IMR-90 (cell line): ENCODE measurements around the gene MAN1C1. TPM values are rescaled to one million over a fixed set of nuclear protein-coding genes. Genes with fewer than 3 reads are reported as not detected.

ENCODE experiments used
- ATAC-seq: fragments of 200-7000 bp; cut with Tn5 transposase; 2 replicates; pipeline ENCODE4 v1.9.1; 2020; ENCODE audit warnings: low read depth, mild to moderate bottlenecking, moderate library complexity
- BruUV-seq: library from RNA; stranded (reverse); fragments of 400-500 nt; replicated peaks from 2 replicates; lab custom pipeline; 2021; lab: Mats Ljungman, UMichigan
- CTCF ChIA-PET: fragments of 300-600 bp; formaldehyde crosslinking; extraction: SDS; loops from one replicate; lab custom pipeline; 2021; ENCODE audit warnings: antibody characterized with exemption; lab: Yijun Ruan, JAX
- POLR2A ChIA-PET: fragments of 300-600 bp; sonication (Branson Sonifier 250); formaldehyde crosslinking; loops from one replicate; lab custom pipeline; 2022; ENCODE audit warnings: antibody characterized with exemption; ENCODE audit not compliant: unreplicated experiment; lab: Charles Lee
- DNase-seq: peaks from one replicate; pipeline ENCODE4 v3.0.0; 2013
- H2AFZ ChIP-seq: replicated peaks from 2 replicates; pipeline ENCODE3; 2013; ENCODE audit warnings: low read length, mild to moderate bottlenecking; ENCODE audit not compliant: poor library complexity
- H2AK5ac ChIP-seq: 2 replicates; pipeline ENCODE4 v1.6.1; 2013; ENCODE audit warnings: low read depth, low read length, inconsistent platforms
- H2AK9ac ChIP-seq: replicated peaks from 2 replicates; pipeline ENCODE3; 2013; ENCODE audit warnings: mild to moderate bottlenecking, low read depth, low read length, moderate library complexity; ENCODE audit not compliant: poor library complexity
- H2BK120ac ChIP-seq: 2 replicates; pipeline ENCODE4 v1.6.1; 2013; ENCODE audit warnings: low read depth, low read length, inconsistent platforms
- H2BK15ac ChIP-seq: 3 replicates; pipeline ENCODE4 v1.6.1; 2013; ENCODE audit warnings: low read depth, low read length, inconsistent platforms
- H2BK20ac ChIP-seq: 2 replicates; pipeline ENCODE4 v1.6.1; 2013; ENCODE audit warnings: low read depth, mild to moderate bottlenecking, inconsistent platforms, low read length, moderate library complexity
- H2BK5ac ChIP-seq: 2 replicates; pipeline ENCODE4 v1.6.1; 2013; ENCODE audit warnings: mild to moderate bottlenecking, low read depth, low read length, inconsistent platforms; ENCODE audit not compliant: poor library complexity, severe bottlenecking
- H3K14ac ChIP-seq: replicated peaks from 2 replicates; pipeline ENCODE4 v1.6.1; 2013; ENCODE audit warnings: low read depth, low read length, inconsistent platforms
- H3K18ac ChIP-seq: 2 replicates; pipeline ENCODE4 v1.6.1; 2013; ENCODE audit warnings: low read depth, low read length, control low read depth
- H3K23ac ChIP-seq: 2 replicates; pipeline ENCODE4 v1.6.1; 2013; ENCODE audit warnings: low read depth, low read length, inconsistent platforms
- H3K27ac ChIP-seq: 2 replicates; pipeline ENCODE4 v1.5.1; 2013; ENCODE audit warnings: mild to moderate bottlenecking, control low read depth, low read length; ENCODE audit not compliant: insufficient read depth
- H3K27me3 ChIP-seq: 2 replicates; pipeline ENCODE4 v1.6.1; 2013; ENCODE audit warnings: low read length; ENCODE audit not compliant: control insufficient read depth, insufficient read depth
- H3K36me3 ChIP-seq: 2 replicates; pipeline ENCODE4 v1.6.1; 2013; ENCODE audit warnings: low read length, mixed read lengths; ENCODE audit not compliant: control insufficient read depth, insufficient read depth
- H3K4ac ChIP-seq: 2 replicates; pipeline ENCODE4 v1.6.1; 2013; ENCODE audit warnings: low read depth, low read length, inconsistent platforms
- H3K4me1 ChIP-seq: 2 replicates; pipeline ENCODE4 v1.6.1; 2013; ENCODE audit warnings: low read length, mixed read lengths; ENCODE audit not compliant: control insufficient read depth, insufficient read depth
- H3K4me2 ChIP-seq: 2 replicates; pipeline ENCODE4 v1.6.1; 2013; ENCODE audit warnings: low read depth, mild to moderate bottlenecking, control low read depth, low read length, moderate library complexity
- H3K4me3 ChIP-seq: 2 replicates; pipeline ENCODE4 v1.5.1; 2013; ENCODE audit warnings: low read depth, mild to moderate bottlenecking, control low read depth, low read length, moderate library complexity; ENCODE audit not compliant: insufficient read depth
- H3K56ac ChIP-seq: 2 replicates; pipeline ENCODE4 v1.6.1; 2013; ENCODE audit warnings: low read length, inconsistent platforms; ENCODE audit not compliant: insufficient read depth; ENCODE audit errors: extremely low read depth
- H3K79me1 ChIP-seq, 2 experiments: 2 replicates each; pipeline ENCODE4 v1.6.1; 2013; ENCODE audit warnings: low read length in 2 of 2, inconsistent platforms in 1 of 2, low read depth in 1 of 2
- H3K9ac ChIP-seq: 2 replicates; pipeline ENCODE4 v1.6.1; 2013; ENCODE audit warnings: low read depth, low read length, control low read depth
- H3K9me1 ChIP-seq: 2 replicates; pipeline ENCODE4 v1.6.1; 2013; ENCODE audit warnings: low read length, inconsistent platforms; ENCODE audit not compliant: insufficient read depth
- H3K9me3 ChIP-seq: 2 replicates; pipeline ENCODE4 v1.6.1; 2013; ENCODE audit warnings: low read length; ENCODE audit not compliant: control insufficient read depth, insufficient read depth
- H4K20me1 ChIP-seq: 2 replicates; pipeline ENCODE4 v1.6.1; 2013; ENCODE audit warnings: low read length, inconsistent platforms; ENCODE audit not compliant: insufficient read depth
- H4K5ac ChIP-seq: 2 replicates; pipeline ENCODE4 v1.6.1; 2013; ENCODE audit warnings: mild to moderate bottlenecking, low read depth, low read length, control low read depth
- H4K8ac ChIP-seq, 2 experiments: 2 replicates each; pipeline ENCODE4 v1.6.1; 2013; ENCODE audit warnings: low read depth in 2 of 2, low read length in 2 of 2, control low read depth in 1 of 2, inconsistent platforms in 1 of 2
- H4K91ac ChIP-seq: 2 replicates; pipeline ENCODE4 v1.6.1; 2013; ENCODE audit warnings: low read depth, low read length, inconsistent platforms; ENCODE audit not compliant: insufficient read depth
- BHLHE40 ChIP-seq: fragments of 150-350 bp; IDR thresholded peaks from 2 replicates; pipeline ENCODE4 v1.6.1; 2016; ENCODE audit warnings: mild to moderate bottlenecking, low read depth, low read length
- CEBPB ChIP-seq: IDR thresholded peaks from 2 replicates; pipeline ENCODE4 v1.6.1; 2012; ENCODE audit warnings: low read depth, low read length, improper control_type of control experiment
- CHD1 ChIP-seq: IDR thresholded peaks from 2 replicates; pipeline ENCODE4 v1.6.1; 2012; ENCODE audit warnings: low read depth, low read length, improper control_type of control experiment
- CTCF ChIP-seq: conservative IDR thresholded peaks from 2 replicates; pipeline ENCODE4 v1.5.1; 2012; ENCODE audit warnings: mild to moderate bottlenecking, low read depth, low read length, improper control_type of control experiment
- ELK1 ChIP-seq: fragments of 150-350 bp; IDR thresholded peaks from 2 replicates; pipeline ENCODE4 v1.6.1; 2016; ENCODE audit warnings: low read depth, mild to moderate bottlenecking, low read length, moderate library complexity, borderline replicate concordance
- FOS ChIP-seq: fragments of 150-350 bp; IDR thresholded peaks from 2 replicates; pipeline ENCODE4 v1.6.1; 2016; ENCODE audit warnings: low read depth, low read length
- MAFK ChIP-seq: IDR thresholded peaks from 2 replicates; pipeline ENCODE4 v1.6.1; 2012; ENCODE audit warnings: low read depth, low read length, improper control_type of control experiment
- MAZ ChIP-seq: IDR thresholded peaks from 2 replicates; pipeline ENCODE4 v1.6.1; 2012; ENCODE audit warnings: low read depth, mild to moderate bottlenecking, low read length, improper control_type of control experiment, moderate library complexity, borderline replicate concordance
- MXI1 ChIP-seq: IDR thresholded peaks from 2 replicates; pipeline ENCODE4 v1.6.1; 2012; ENCODE audit warnings: low read depth, mild to moderate bottlenecking, low read length, moderate library complexity, borderline replicate concordance
- NFE2L2 ChIP-seq: fragments of 150-350 bp; IDR thresholded peaks from 2 replicates; pipeline ENCODE4 v1.6.1; 2016; ENCODE audit warnings: low read depth, mild to moderate bottlenecking, low read length
- RAD21 ChIP-seq: IDR thresholded peaks from 2 replicates; pipeline ENCODE4 v1.6.1; 2012; ENCODE audit warnings: low read length, improper control_type of control experiment
- RFX5 ChIP-seq: IDR thresholded peaks from 2 replicates; pipeline ENCODE4 v1.8.0; 2012; ENCODE audit warnings: low read depth, mild to moderate bottlenecking, low read length, moderate library complexity
- SMC3 ChIP-seq: fragments of 150-350 bp; IDR thresholded peaks from 2 replicates; pipeline ENCODE4 v1.6.1; 2016; ENCODE audit warnings: low read depth, mild to moderate bottlenecking, antibody characterized with exemption, low read length, moderate library complexity
- WGBS, 2 experiments: methylation state at CpG; one replicate each; pipeline versions ENCODE4 v1.1.5 to v1.1.7; 2013; ENCODE audit warnings: missing lambda C conversion rate in 2 of 2; ENCODE audit not compliant: insufficient read length in 1 of 2; ENCODE audit errors: extremely low coverage in 2 of 2; 5-methylcytosine and 5-hydroxymethylcytosine counted together
- dilution Hi-C: fragments of 300-500 bp; cut with HindIII; formaldehyde crosslinking; loops from one replicate; pipeline ENCODE4 v1.14.3; 2018; ENCODE audit warnings: low sequenced_read_pairs; ENCODE audit not compliant: unreplicated experiment
- in situ Hi-C: fragments of 300-500 bp; cut with MboI; formaldehyde crosslinking; loops from 3 replicates; pipeline ENCODE4 v1.14.3; 2019; ENCODE audit warnings: low sequenced_read_pairs, inconsistent platforms, mixed read lengths
- intact Hi-C: fragments of 100-400 bp; cut with micrococcal nuclease; formaldehyde crosslinking; loops from 2 replicates; pipeline ENCODE4 v1.10.0; 2022
- polyA plus RNA-seq, 3 experiments: library from polyadenylated mRNA; depleted of rRNA; stranded (reverse); fragments of >200 nt; gene quantifications; 2 replicates each; pipeline ENCODE4 v1.2.3, GENCODE V29; 2012; ENCODE audit warnings: low replicate concordance in 1 of 3
- total RNA-seq: library from RNA; depleted of rRNA; stranded (reverse); fragments of >200 nt; gene quantifications from 2 replicates; pipeline ENCODE4 v1.2.3, GENCODE V29; 2012

MAN1C1 gene
- total and polyA plus RNA-seq, 2 of the 4 experiments (the other 2 are of a cell fraction): 3.2 to 11.3 TPM

- TF ChIP-seq CTCF (no peak), RAD21 (no peak), FOS (no peak), NFE2L2 (no peak), CHD1 (no peak), MAZ (no peak; the same call in 1 of the 2 replicates), BHLHE40 (no peak), ELK1 (no peak), SMC3 (no peak), MXI1 (no peak), MAFK (no peak), RFX5 (no peak), CEBPB (no peak)
- Histone ChIP-seq H3K9ac (peak within 1 kb of the TSS; percentile 97), H4K20me1 (0 out of 2 replicates have a peak, but pooled peaks cover 4% of the 10 kb centered on the region), H3K27me3 (no peaks in the 10 kb centered on the region), H3K4me1 (peaks cover 9% of the 10 kb centered on the region), H2BK5ac (peak within 1 kb of the TSS; percentile 75), H2AFZ (peak within 1 kb of the TSS; percentile 96), H3K4me3 (peak within 1 kb of the TSS; percentile 87), H3K23ac (peak within 1 kb of the TSS; percentile 93), H3K4me2 (peak within 1 kb of the TSS; percentile 91), H2AK9ac (peak within 1 kb of the TSS; percentile 70), H3K18ac (peak within 1 kb of the TSS; percentile 55; the same call in 1 of the 2 replicates), H3K9me1 (peaks cover 9% of the 10 kb centered on the region), H3K4ac (peak within 1 kb of the TSS; percentile 84), H3K36me3 (peaks cover under 1% of the 10 kb centered on the region; the same call in 1 of the 2 replicates), H2BK15ac (peak within 1 kb of the TSS; percentile 37; the same call in 2 of the 3 replicates), H3K79me1 (peaks cover 27 to 38% of the 10 kb centered on the region in 2 experiments), H3K14ac (peak within 1 kb of the TSS; percentile 73), H4K5ac (peak within 1 kb of the TSS; percentile 59), H3K9me3 (no peaks in the 10 kb centered on the region), H2BK20ac (no peak within 1 kb of the TSS), H2BK120ac (peak within 1 kb of the TSS; percentile 82), H4K91ac (peak within 1 kb of the TSS; percentile 87), H4K8ac (peak within 1 kb of the TSS; percentile 84 to 96), H3K56ac (no peak within 1 kb of the TSS), H2AK5ac (peak within 1 kb of the TSS; percentile 37), H3K27ac (peak within 1 kb of the TSS; percentile 86)
- no TSS peak for BruUV-seq
- peak; percentile 84 for ATAC-seq
- ChIA-PET POLR2A (no interaction called here), CTCF (no interaction called here)
- dilution Hi-C loops (no loop called here), in situ Hi-C loops (loop anchor here (25.0 kb wide), 2 partner anchors 388 to 563 kb away; partner anchors contain the start of genes RHCE, RSRP1 and SYF2), intact Hi-C loops (loop anchor here (5.0 kb wide), 1 partner anchor 88 kb away; no protein-coding TSS in a partner anchor)
- peak; percentile 28 for DNase-seq
- WGBS, 2 experiments: 0% methylated on average over 39 of the region's 91 CpGs; no CpG with 5 or more reads in 1 of the 2 experiments
Measured at GRCh38 chr1:25799935-25800702, 183.5 kb downstream of the MAN1C1 start, which contains the start of gene SELENON. TSS of gene SELENON (plus strand) at chr1:25800193. CDS start at chr1:25800231, 38 bp downstream.
